OCI-LY7 (cell line): ENCODE data around the gene SAPCD1.
A peak's percentile ranks its signal among the peaks of the same experiment; 100 is the strongest.

Experiments used
- EZH2phosphoT487 ChIP-seq: fragments of 200-600 bp; sonication (generic); IDR thresholded peaks from 2 replicates; pipeline ENCODE4 v1.6.1; 2018; ENCODE audit warnings: low read depth, borderline replicate concordance, mild to moderate bottlenecking, mixed run types, antibody characterized with exemption, low read length, moderate library complexity, mixed read lengths
- TF ChIP-seq, protein P1 (sequence below): fragments of 200-600 bp; sonication (generic); conservative IDR thresholded peaks from 2 replicates; pipeline ENCODE4 v1.5.1; 2014; ENCODE audit warnings: mild to moderate bottlenecking, antibody characterized with exemption, low read length, moderate library complexity, mixed read lengths

DNA sequence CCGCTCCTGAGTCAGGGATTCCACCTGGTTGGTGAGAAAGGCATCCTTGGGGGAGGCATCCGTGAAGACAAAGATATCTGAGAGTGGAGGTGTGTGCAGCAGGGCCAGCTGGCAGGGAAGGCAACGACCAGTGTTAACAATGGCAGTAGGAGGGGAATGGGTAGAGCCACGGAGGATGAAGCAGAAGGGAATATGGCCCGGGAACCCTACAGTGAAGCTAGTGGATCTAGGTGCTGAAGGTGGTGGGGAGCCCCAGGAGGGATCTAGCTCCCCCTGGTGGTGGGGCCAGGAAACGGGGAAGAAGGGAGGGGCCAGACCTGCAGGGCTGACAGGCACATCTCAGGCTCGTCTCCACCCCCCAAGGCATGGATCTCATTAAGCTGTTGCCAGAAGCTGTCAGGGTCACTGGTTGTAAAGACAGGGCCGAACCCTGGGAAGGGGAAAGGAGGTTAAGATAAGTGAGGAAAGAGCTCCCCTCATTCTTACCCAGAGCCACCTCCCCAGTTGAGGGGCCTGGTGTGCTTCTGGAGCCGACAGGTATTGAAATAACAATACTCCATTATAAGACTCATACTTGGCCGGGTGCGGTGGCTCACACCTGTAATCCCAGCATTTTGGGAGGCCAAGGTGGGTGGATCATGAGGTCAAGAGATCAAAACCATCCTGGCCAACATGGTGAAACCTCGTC lies 7.4 kb downstream of the SAPCD1 start:
- TF ChIP-seq, protein P1, sequence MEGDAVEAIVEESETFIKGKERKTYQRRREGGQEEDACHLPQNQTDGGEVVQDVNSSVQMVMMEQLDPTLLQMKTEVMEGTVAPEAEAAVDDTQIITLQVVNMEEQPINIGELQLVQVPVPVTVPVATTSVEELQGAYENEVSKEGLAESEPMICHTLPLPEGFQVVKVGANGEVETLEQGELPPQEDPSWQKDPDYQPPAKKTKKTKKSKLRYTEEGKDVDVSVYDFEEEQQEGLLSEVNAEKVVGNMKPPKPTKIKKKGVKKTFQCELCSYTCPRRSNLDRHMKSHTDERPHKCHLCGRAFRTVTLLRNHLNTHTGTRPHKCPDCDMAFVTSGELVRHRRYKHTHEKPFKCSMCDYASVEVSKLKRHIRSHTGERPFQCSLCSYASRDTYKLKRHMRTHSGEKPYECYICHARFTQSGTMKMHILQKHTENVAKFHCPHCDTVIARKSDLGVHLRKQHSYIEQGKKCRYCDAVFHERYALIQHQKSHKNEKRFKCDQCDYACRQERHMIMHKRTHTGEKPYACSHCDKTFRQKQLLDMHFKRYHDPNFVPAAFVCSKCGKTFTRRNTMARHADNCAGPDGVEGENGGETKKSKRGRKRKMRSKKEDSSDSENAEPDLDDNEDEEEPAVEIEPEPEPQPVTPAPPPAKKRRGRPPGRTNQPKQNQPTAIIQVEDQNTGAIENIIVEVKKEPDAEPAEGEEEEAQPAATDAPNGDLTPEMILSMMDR, result peak; percentile 93
- TF ChIP-seq EZH2phosphoT487, result no peak
